Left renal cortex interstitium (tissue), 4 donors: ENCODE data around the gene PPP4R2. TPM values are rescaled to one million over a fixed set of nuclear protein-coding genes. Genes with fewer than 3 reads are reported as not detected.
A peak's percentile ranks its signal among the peaks of the same experiment; 100 is the strongest.
"Not testable (repeated sequence)": the region's sequence is repeated elsewhere in the genome, so short reads cannot be mapped to it uniquely, and the experiment has no call there.

ENCODE experiments used
- DNase-seq, 4 donors: peaks; one replicate each; pipeline ENCODE4 v3.0.0-alpha.2; 2013; ENCODE audit warnings: low read depth in 4 of 4, low spot score in 2 of 4, missing footprints in 1 of 4
- polyA plus RNA-seq, 4 donors: library from polyadenylated mRNA; unstranded; fragments of 120-200 nt; gene quantifications; one replicate each; pipeline ENCODE4 v1.2.1, GENCODE V29; 2013; ENCODE audit not compliant: insufficient read length in 4 of 4

Gene PPP4R2
- polyA plus RNA-seq, 4 donors: 79.8 to 97.7 (median 88.9) TPM

GRCh38 chr3:73061416-73061815 lies 64.8 kb downstream of the PPP4R2 start, which contains the start of gene EBLN2:
Gene EBLN2 (plus strand): TSS chr3:73061659. CDS start chr3:73062082, 423 bp downstream.
- no peak for DNase-seq

- DNase-seq: not testable (repeated sequence)
Measured at GRCh38 chr3:73066243-73066642, 69.6 kb downstream of the PPP4R2 start.

- DNase-seq: no peak
Measured at GRCh38 chr3:73068419-73068818, 71.8 kb downstream of the PPP4R2 start.

GRCh38 chr3:73069187-73069586 lies 72.6 kb downstream of the PPP4R2 start:
- DNase-seq: no peak

- no peak for DNase-seq
Measured at GRCh38 chr3:73069775-73070444, 73.3 kb downstream of the PPP4R2 start.

- DNase-seq: no peak
Measured at GRCh38 chr3:73070675-73071575, 74.3 kb downstream of the PPP4R2 start.

GRCh38 chr3:73071952-73072351 lies 75.3 kb downstream of the PPP4R2 start:
- DNase-seq: no peak

- DNase-seq: no peak
Measured at GRCh38 chr3:73072634-73073033, 76.0 kb downstream of the PPP4R2 start.

- no peak for DNase-seq
Measured at GRCh38 chr3:73073091-73073707, 76.6 kb downstream of the PPP4R2 start.

- no peak for DNase-seq
Measured at GRCh38 chr3:73074781-73075180, 78.2 kb downstream of the PPP4R2 start.

- DNase-seq: no peak
Measured at GRCh38 chr3:73080216-73080966, 83.8 kb downstream of the PPP4R2 start.

GRCh38 chr3:73081140-73081539 lies 84.5 kb downstream of the PPP4R2 start:
- DNase-seq: no peak

- no peak for DNase-seq
Measured at GRCh38 chr3:73084170-73084569, 87.6 kb downstream of the PPP4R2 start.

GRCh38 chr3:73086071-73086494 lies 89.5 kb downstream of the PPP4R2 start:
- peak in 2 of 4 donors; percentile 23 to 24 for DNase-seq

GRCh38 chr3:73094129-73094528 lies 97.5 kb downstream of the PPP4R2 start:
- no peak for DNase-seq

GRCh38 chr3:73094951-73095350 lies 98.3 kb downstream of the PPP4R2 start:
- no peak for DNase-seq

- no peak for DNase-seq
Measured at GRCh38 chr3:73096169-73096568, 99.6 kb downstream of the PPP4R2 start.

GRCh38 chr3:73098026-73098425 lies 101.4 kb downstream of the PPP4R2 start:
- no peak for DNase-seq

- DNase-seq: no peak
Measured at GRCh38 chr3:73098873-73099272, 102.3 kb downstream of the PPP4R2 start.

- peak; percentile 66 to 87 (median 78) for DNase-seq
Measured at GRCh38 chr3:73100741-73101559, 104.3 kb downstream of the PPP4R2 start.
